ENCODE results near the gene ANKK1. TPM values are rescaled to one million over a fixed set of nuclear protein-coding genes. Genes with fewer than 3 reads are reported as not detected.

ANKK1 gene
- total and polyA plus RNA-seq, 9 of the 15 experiments (the other 6 are each of a cell fraction or from before 2014, with no cell fraction given): not detected

GRCh38 chr11:113389272-113389671 is 1.7 kb downstream of the ANKK1 start:
- no TSS peak for BruUV-seq (replicated peaks)
- H3K36me3 ChIP-seq (ENCODE audit: control insufficient read depth, insufficient read depth, low read length): no peaks in the 10 kb centered on the region
- H3K4me3 ChIP-seq: no peak overlapping the region
- FAIRE-seq (no peak), DNase-seq (ENCODE audit: extremely low read depth in 1 of 4, low spot score in 3 of 4) (no peak), ATAC-seq (no peak)
- H3K4me2 ChIP-seq (ENCODE audit: insufficient read depth, low read length): no peak overlapping the region
- H3K9me3 ChIP-seq (replicated peaks; ENCODE audit: control insufficient read depth, insufficient read depth, low read depth, low read length): no peaks in the 10 kb centered on the region
- H4K20me1 ChIP-seq (replicated peaks; ENCODE audit: control insufficient read depth, insufficient read depth, low read length): no peaks in the 10 kb centered on the region
- ChIA-PET POLR2A (no interaction called here), CTCF (ENCODE audit: low intra/inter-chr PET ratio) (no interaction called here)
- peaks cover 11 to 36% of the 10 kb centered on the region in 2 experiments; a peak in 4 of 5 replicates for H3K27me3 ChIP-seq (ENCODE audit: control insufficient read depth in 2 of 2, insufficient read depth in 2 of 2, low read length in 2 of 2)
- no peaks in the 10 kb centered on the region for H3K9me1 ChIP-seq (ENCODE audit: control insufficient read depth, insufficient read depth, low read length)
- H2AFZ ChIP-seq (ENCODE audit: low read depth, low read length): no peak overlapping the region
- no peaks in the 10 kb centered on the region for H3K79me2 ChIP-seq (ENCODE audit: control insufficient read depth, insufficient read depth, low read length)
- peaks cover 0 to 7% of the 10 kb centered on the region in 2 experiments; a peak in 1 of 5 replicates for H3K4me1 ChIP-seq (replicated peaks in 1 of 2; ENCODE audit: control insufficient read depth in 2 of 2, insufficient read depth in 2 of 2, low read length in 2 of 2)
- no peak overlapping the region for H3K9ac ChIP-seq (ENCODE audit: insufficient read depth in 1 of 2, low read depth in 2 of 2, low read length in 2 of 2)
- intact Hi-C loops (cut with micrococcal nuclease) (no loop called here), in situ Hi-C loops (cut with MboI) (no loop called here)
- 3% methylated on average over 3 of the region's 3 CpGs for WGBS (ENCODE audit: insufficient coverage, low coverage, missing lambda C conversion rate)
- no peak overlapping the region for H3K27ac ChIP-seq (ENCODE audit: extremely low read depth, low read depth, low read length)
- TF ChIP-seq CCAR2 (IDR thresholded peaks at IDR 0.05; ENCODE audit: low read depth, low read length) (no peak), HNRNPK (IDR thresholded peaks at IDR 0.05; ENCODE audit: low read depth, low read length, poor library complexity, severe bottlenecking) (no peak), ZFX (CRISPR knock-in tag; IDR thresholded peaks at IDR 0.05) (no peak), NONO (IDR thresholded peaks at IDR 0.05; ENCODE audit: low read depth in 2 of 2, low read length in 1 of 2) (no peak), ZNF407 (IDR thresholded peaks at IDR 0.05; ENCODE audit: low read depth) (no peak), ZNF436 (CRISPR knock-in tag; IDR thresholded peaks at IDR 0.05) (no peak), HDAC3 (IDR thresholded peaks at IDR 0.05; ENCODE audit: borderline replicate concordance, partially characterized antibody) (no peak)
- TF ChIP-seq, protein P1, sequence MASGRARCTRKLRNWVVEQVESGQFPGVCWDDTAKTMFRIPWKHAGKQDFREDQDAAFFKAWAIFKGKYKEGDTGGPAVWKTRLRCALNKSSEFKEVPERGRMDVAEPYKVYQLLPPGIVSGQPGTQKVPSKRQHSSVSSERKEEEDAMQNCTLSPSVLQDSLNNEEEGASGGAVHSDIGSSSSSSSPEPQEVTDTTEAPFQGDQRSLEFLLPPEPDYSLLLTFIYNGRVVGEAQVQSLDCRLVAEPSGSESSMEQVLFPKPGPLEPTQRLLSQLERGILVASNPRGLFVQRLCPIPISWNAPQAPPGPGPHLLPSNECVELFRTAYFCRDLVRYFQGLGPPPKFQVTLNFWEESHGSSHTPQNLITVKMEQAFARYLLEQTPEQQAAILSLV (tag; IDR thresholded peaks at IDR 0.05): no peak
- TF ChIP-seq, protein P2, sequence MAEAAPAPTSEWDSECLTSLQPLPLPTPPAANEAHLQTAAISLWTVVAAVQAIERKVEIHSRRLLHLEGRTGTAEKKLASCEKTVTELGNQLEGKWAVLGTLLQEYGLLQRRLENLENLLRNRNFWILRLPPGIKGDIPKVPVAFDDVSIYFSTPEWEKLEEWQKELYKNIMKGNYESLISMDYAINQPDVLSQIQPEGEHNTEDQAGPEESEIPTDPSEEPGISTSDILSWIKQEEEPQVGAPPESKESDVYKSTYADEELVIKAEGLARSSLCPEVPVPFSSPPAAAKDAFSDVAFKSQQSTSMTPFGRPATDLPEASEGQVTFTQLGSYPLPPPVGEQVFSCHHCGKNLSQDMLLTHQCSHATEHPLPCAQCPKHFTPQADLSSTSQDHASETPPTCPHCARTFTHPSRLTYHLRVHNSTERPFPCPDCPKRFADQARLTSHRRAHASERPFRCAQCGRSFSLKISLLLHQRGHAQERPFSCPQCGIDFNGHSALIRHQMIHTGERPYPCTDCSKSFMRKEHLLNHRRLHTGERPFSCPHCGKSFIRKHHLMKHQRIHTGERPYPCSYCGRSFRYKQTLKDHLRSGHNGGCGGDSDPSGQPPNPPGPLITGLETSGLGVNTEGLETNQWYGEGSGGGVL (CRISPR knock-in tag; IDR thresholded peaks at IDR 0.05): no peak
